GM12878 (cell line): ENCODE data around the gene BRICD5. TPM values are rescaled to one million over a fixed set of nuclear protein-coding genes. Genes with fewer than 3 reads are reported as not detected.

Source experiments
- ASH2L ChIP-seq: fragments of 300-600, 200-600 bp; sonication (generic); IDR thresholded peaks from 2 replicates; pipeline ENCODE4 v1.6.1; 2017; ENCODE audit warnings: low read depth, mild to moderate bottlenecking, borderline replicate concordance
- BMI1 ChIP-seq: fragments of 450-650 bp; IDR thresholded peaks from 2 replicates; pipeline ENCODE4 v1.6.1; 2016; ENCODE audit warnings: mild to moderate bottlenecking, moderate library complexity, borderline replicate concordance
- CBFB ChIP-seq: IDR thresholded peaks from 2 replicates; pipeline ENCODE4 v1.6.1; 2016; ENCODE audit warnings: antibody characterized with exemption, low read depth
- EED ChIP-seq: sonication (generic); IDR thresholded peaks from 2 replicates; pipeline ENCODE4 v1.6.1; 2016; ENCODE audit warnings: antibody characterized with exemption, low read depth
- EGR1 ChIP-seq, 2 experiments: IDR thresholded peaks; 1 replicate in 1 of 2; 2 replicates in 1 of 2; pipeline ENCODE4 v1.6.1; 2011 to 2012; ENCODE audit warnings: low read depth in 2 of 2, low read length in 2 of 2, borderline replicate concordance in 1 of 2, mild to moderate bottlenecking in 1 of 2, moderate library complexity in 1 of 2
- GATAD2B ChIP-seq: fragments of 450-650 bp; conservative IDR thresholded peaks from 2 replicates; pipeline ENCODE4 v1.6.1; 2017; ENCODE audit warnings: low read depth, mild to moderate bottlenecking, moderate library complexity
- IRF4 ChIP-seq: IDR thresholded peaks from 2 replicates; pipeline ENCODE4 v1.6.1; 2011; ENCODE audit warnings: low read depth, low read length
- KDM1A ChIP-seq: fragments of 200-600 bp; sonication (generic); IDR thresholded peaks from 2 replicates; pipeline ENCODE4 v1.6.1; 2016; ENCODE audit warnings: borderline replicate concordance
- LARP7 ChIP-seq: fragments of 450-650 bp; IDR thresholded peaks from 2 replicates; pipeline ENCODE4 v1.6.1; 2017; ENCODE audit warnings: mild to moderate bottlenecking
- POLR2A ChIP-seq: IDR thresholded peaks from 2 replicates; pipeline ENCODE4 v1.6.1; 2011; ENCODE audit warnings: low read depth, mild to moderate bottlenecking, low read length
- RAD51 ChIP-seq: fragments of 450-650 bp; IDR thresholded peaks from 2 replicates; pipeline ENCODE4 v1.6.1; 2016; ENCODE audit warnings: moderate library complexity, mild to moderate bottlenecking, inconsistent platforms
- RCOR1 ChIP-seq: conservative IDR thresholded peaks from 2 replicates; pipeline ENCODE4 v1.6.1; 2012; ENCODE audit warnings: low read depth, low read length, improper control_type of control experiment
- SP1 ChIP-seq: IDR thresholded peaks from one replicate; pipeline ENCODE4 v1.6.1; 2011; ENCODE audit warnings: low read depth, low read length
- SPI1 ChIP-seq: IDR thresholded peaks from 2 replicates; pipeline ENCODE4 v1.6.1; 2011; ENCODE audit warnings: low read depth, mild to moderate bottlenecking, low read length, moderate library complexity, borderline replicate concordance; ENCODE audit not compliant: insufficient read depth
- SREBF1 ChIP-seq: IDR thresholded peaks from 2 replicates; pipeline ENCODE4 v1.6.1; 2012; ENCODE audit warnings: mild to moderate bottlenecking, low read length
- SUPT20H ChIP-seq: IDR thresholded peaks from 2 replicates; pipeline ENCODE4 v1.6.1; 2011; ENCODE audit warnings: low read depth, mild to moderate bottlenecking, low read length, moderate library complexity, borderline replicate concordance; ENCODE audit not compliant: control insufficient read depth
- TCF12 ChIP-seq: IDR thresholded peaks from 2 replicates; pipeline ENCODE4 v1.6.1; 2011; ENCODE audit warnings: low read depth, mild to moderate bottlenecking, low read length
- ZNF24 ChIP-seq: fragments of 450-650 bp; IDR thresholded peaks from 2 replicates; pipeline ENCODE4 v1.6.1; 2017; ENCODE audit warnings: antibody characterized with exemption, mild to moderate bottlenecking
- polyA plus RNA-seq, 11 experiments: library from polyadenylated mRNA; depleted of rRNA in 4 of 11; unstranded in 6 of 11; stranded (reverse) in 5 of 11; fragments of >200 nt; fragmentation: Nextera tagmentation in 4 of 11; fragmentation: Illumina TruSeq in 1 of 11; extraction: Ambion mirVana in 4 of 11; extraction: Trizol in 1 of 11; gene quantifications; 1 replicate in 1 of 11; 2 replicates in 10 of 11; pipeline versions ENCODE4 v1.2.1 to v1.2.3, GENCODE V29; 2011 to 2016; ENCODE audit warnings: inconsistent platforms in 2 of 11, missing spikeins in 2 of 11, low read depth in 1 of 11
- total RNA-seq, 4 experiments: library from RNA; depleted of rRNA in 3 of 4; stranded (reverse); fragments of >200 nt in 3 of 4; fragmentation: Illumina TruSeq in 1 of 4; extraction: Trizol in 1 of 4; gene quantifications; 2 replicates each; pipeline versions ENCODE4 v1.2.1 to v1.2.3, GENCODE V29; 2013 to 2021
- TF ChIP-seq, protein P1 (sequence below): IDR thresholded peaks from 2 replicates; pipeline ENCODE4 v1.6.1; 2012; ENCODE audit warnings: low read depth, low read length, improper control_type of control experiment
- TF ChIP-seq, protein P2 (sequence below): fragments of 450-650 bp; IDR thresholded peaks from 2 replicates; pipeline ENCODE4 v1.6.1; 2014; ENCODE audit warnings: mild to moderate bottlenecking
- TF ChIP-seq, protein P3 (sequence below): fragments of 450-650 bp; IDR thresholded peaks from 2 replicates; pipeline ENCODE4 v1.6.1; 2017; ENCODE audit warnings: mild to moderate bottlenecking, moderate library complexity
- TF ChIP-seq, protein P4 (sequence below): fragments of 450-650 bp; IDR thresholded peaks from 2 replicates; pipeline ENCODE4 v1.6.1; 2018; ENCODE audit warnings: mild to moderate bottlenecking, low read depth, moderate library complexity; ENCODE audit not compliant: partially characterized antibody

The BRICD5 gene
- total and polyA plus RNA-seq, 10 of the 15 experiments (the other 5 are each of a cell fraction or from before 2014, with no cell fraction given), result 0.58 to 11.6 (median 1.5) TPM; not detected in 1

DNA sequence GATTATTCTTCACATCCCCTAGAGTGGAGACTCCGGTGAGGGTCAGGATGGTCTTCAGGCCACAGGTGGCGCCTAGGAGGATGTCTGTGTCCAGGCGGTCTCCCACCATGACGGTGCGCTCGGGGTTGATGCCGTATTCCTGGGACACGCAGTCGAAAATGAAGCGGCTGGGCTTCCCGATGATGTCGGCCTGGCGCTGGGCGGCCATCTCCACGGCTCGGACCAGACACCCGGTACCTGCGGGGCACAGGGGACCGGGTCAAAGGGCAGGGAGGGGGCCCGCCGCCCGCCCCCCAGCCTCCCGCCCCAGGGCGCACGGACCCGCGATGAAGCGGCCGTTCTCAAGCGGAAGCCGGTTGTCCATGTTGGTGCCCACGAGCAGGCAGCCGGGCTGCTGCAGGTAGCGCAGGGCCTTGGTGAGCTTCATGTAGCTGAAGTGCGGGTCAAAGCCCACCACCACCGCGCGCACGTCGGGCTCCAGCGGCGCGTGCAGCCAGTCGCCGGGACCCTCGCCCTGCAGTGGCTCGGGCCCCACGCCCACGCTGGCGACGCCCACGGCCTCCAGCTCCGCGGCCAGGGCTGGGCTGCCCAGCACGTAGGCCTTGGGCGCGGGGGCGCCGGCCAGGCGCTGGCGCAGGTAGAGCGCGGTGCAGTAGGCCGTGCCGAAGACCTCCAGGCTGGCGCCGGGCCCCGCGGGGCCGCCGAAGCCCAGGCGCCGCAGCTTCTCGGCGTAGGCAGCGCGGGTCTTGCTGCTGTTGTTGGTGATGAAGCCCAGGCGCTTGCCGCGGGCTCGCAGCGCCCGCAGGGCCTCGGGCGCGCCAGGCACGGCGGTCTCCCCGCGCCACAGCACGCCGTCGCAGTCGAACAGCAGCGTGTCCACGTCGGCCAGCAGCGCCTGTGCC, 3.4 kb upstream of the BRICD5 start (continued):
- TF ChIP-seq, protein P1, sequence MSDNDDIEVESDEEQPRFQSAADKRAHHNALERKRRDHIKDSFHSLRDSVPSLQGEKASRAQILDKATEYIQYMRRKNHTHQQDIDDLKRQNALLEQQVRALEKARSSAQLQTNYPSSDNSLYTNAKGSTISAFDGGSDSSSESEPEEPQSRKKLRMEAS, result no peak
- no peak for TF ChIP-seq SPI1
- no peak for TF ChIP-seq EED
- no peak for TF ChIP-seq TCF12
- no peak for TF ChIP-seq IRF4
- no peak for TF ChIP-seq RAD51
- no peak for TF ChIP-seq ZNF24
- TF ChIP-seq EGR1 (IDR thresholded peaks at IDR 0.05; ENCODE audit: borderline replicate concordance in 1 of 2, low read depth in 2 of 2, low read length in 2 of 2), result peak in 1 of 2 experiments; percentile 79; a peak in 1 of 3 replicates
- TF ChIP-seq LARP7, result peak; percentile 79
- TF ChIP-seq, protein P2, sequence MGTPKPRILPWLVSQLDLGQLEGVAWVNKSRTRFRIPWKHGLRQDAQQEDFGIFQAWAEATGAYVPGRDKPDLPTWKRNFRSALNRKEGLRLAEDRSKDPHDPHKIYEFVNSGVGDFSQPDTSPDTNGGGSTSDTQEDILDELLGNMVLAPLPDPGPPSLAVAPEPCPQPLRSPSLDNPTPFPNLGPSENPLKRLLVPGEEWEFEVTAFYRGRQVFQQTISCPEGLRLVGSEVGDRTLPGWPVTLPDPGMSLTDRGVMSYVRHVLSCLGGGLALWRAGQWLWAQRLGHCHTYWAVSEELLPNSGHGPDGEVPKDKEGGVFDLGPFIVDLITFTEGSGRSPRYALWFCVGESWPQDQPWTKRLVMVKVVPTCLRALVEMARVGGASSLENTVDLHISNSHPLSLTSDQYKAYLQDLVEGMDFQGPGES, result no peak
- no peak for TF ChIP-seq SP1
- TF ChIP-seq KDM1A, result no peak
- TF ChIP-seq POLR2A, result peak; percentile 68
- TF ChIP-seq, protein P3, sequence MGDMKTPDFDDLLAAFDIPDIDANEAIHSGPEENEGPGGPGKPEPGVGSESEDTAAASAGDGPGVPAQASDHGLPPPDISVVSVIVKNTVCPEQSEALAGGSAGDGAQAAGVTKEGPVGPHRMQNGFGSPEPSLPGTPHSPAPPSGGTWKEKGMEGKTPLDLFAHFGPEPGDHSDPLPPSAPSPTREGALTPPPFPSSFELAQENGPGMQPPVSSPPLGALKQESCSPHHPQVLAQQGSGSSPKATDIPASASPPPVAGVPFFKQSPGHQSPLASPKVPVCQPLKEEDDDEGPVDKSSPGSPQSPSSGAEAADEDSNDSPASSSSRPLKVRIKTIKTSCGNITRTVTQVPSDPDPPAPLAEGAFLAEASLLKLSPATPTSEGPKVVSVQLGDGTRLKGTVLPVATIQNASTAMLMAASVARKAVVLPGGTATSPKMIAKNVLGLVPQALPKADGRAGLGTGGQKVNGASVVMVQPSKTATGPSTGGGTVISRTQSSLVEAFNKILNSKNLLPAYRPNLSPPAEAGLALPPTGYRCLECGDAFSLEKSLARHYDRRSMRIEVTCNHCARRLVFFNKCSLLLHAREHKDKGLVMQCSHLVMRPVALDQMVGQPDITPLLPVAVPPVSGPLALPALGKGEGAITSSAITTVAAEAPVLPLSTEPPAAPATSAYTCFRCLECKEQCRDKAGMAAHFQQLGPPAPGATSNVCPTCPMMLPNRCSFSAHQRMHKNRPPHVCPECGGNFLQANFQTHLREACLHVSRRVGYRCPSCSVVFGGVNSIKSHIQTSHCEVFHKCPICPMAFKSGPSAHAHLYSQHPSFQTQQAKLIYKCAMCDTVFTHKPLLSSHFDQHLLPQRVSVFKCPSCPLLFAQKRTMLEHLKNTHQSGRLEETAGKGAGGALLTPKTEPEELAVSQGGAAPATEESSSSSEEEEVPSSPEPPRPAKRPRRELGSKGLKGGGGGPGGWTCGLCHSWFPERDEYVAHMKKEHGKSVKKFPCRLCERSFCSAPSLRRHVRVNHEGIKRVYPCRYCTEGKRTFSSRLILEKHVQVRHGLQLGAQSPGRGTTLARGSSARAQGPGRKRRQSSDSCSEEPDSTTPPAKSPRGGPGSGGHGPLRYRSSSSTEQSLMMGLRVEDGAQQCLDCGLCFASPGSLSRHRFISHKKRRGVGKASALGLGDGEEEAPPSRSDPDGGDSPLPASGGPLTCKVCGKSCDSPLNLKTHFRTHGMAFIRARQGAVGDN, result 0 out of 2 replicates have a peak, but pooled peaks have one; percentile 16
- no peak; the same call in 1 of the 2 replicates for TF ChIP-seq GATAD2B
- no peak for TF ChIP-seq ASH2L
- no peak for TF ChIP-seq RCOR1
- TF ChIP-seq SREBF1, result no peak
- no peak for TF ChIP-seq CBFB
- no peak for TF ChIP-seq BMI1
- TF ChIP-seq SUPT20H, result no peak
- TF ChIP-seq, protein P4, sequence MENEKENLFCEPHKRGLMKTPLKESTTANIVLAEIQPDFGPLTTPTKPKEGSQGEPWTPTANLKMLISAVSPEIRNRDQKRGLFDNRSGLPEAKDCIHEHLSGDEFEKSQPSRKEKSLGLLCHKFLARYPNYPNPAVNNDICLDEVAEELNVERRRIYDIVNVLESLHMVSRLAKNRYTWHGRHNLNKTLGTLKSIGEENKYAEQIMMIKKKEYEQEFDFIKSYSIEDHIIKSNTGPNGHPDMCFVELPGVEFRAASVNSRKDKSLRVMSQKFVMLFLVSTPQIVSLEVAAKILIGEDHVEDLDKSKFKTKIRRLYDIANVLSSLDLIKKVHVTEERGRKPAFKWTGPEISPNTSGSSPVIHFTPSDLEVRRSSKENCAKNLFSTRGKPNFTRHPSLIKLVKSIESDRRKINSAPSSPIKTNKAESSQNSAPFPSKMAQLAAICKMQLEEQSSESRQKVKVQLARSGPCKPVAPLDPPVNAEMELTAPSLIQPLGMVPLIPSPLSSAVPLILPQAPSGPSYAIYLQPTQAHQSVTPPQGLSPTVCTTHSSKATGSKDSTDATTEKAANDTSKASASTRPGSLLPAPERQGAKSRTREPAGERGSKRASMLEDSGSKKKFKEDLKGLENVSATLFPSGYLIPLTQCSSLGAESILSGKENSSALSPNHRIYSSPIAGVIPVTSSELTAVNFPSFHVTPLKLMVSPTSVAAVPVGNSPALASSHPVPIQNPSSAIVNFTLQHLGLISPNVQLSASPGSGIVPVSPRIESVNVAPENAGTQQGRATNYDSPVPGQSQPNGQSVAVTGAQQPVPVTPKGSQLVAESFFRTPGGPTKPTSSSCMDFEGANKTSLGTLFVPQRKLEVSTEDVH, result no peak
